NCI-H510A (cell line): Measurements from ENCODE around the gene JADE1.

ENCODE experiments used
- DNase-seq: peaks from one replicate; lab custom pipeline; 2025; lab: John Stamatoyannopoulos, UW

Gene JADE1

DNA sequence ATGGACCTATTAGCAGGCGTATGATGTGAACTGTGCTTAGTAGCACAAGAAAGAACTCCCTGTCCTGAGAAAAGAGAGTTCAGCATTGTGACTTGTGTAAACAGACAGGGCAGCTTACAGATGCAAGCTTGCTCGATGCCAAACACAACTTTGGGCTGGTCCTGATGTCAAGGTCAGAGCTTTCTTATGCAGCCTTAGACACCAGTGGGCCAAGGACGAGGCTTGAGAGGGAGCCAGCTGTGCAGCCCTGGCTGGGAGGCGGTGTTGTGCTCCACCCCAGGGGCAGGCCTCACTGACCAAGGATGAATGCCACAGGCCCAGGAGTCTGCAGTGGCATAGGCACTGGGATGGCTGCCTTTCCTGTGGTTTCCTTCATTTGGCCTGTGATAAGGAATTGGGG, 35.4 kb downstream of the JADE1 start:
- no peak for DNase-seq

DNA sequence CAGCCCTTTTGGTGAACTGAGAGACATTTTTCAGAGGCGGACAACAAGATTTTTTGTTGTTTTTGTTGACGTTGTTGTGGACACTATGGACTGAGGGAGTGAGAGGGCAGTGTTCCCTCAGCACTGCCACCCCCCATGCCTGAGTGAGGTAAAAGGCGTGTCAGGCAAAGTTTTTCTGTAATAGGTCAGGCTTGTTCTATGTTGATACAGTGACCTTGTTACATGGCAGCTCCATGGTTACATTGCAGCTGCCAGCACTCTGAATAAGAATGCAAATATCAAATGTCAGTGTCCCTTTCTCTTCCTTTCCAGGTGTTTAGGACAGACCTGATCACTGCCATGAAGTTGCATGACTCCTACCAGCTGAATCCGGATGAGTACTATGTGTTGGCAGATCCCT, 36.6 kb downstream of the JADE1 start:
- peak; percentile 44 for DNase-seq

DNA sequence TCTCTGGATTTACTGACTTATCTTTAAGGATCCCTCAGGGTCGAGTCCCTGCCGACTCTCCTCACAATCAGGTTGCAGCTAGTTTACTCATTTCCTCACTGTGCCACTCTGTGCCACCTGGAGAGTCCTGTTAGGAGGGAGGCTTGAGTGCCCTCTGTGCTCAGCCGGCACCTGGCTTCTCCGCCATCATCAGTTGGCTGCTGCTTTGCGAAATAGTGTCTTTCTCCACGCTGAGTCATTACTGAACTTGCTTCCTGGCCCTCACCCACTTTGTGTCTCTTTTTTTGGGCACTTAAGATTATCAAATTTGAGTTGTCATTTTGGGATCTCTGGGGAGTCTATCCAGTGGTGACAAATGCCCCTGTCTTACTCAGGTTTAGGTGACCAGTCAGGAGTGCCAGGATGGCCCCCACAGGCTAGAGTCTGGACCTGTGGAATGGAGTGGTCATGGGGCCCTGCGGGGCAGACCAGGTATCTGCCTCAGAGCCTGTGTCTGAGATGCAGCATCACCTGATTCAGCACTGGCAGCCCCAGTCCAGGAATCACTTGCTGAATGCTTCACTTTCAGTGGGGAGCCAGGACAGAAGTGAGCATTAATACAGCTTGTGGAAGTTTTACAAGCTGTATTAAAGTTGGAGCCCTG, 37.7 kb downstream of the JADE1 start:
- DNase-seq, result peak; percentile 50

DNA sequence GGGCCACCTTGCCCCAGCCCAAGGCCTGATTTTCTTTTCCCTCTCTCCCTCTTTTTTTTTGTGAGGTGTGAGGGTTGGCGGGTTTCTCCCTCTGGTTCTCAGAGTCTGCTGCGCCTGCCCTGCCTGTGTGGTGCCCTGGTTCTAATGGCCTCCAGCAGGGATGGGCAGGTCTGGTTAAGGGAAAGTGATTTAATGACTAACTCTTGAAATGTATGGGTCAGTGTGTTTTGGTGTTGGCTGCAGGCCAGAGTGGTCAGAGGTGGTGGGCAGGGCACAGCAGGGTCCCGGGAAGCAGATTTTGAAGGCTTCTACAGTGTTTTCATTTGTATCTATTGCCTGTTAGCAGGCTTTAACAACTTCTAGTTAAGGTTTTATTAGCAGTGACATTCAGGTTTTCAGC, 39.0 kb downstream of the JADE1 start:
- DNase-seq, result no peak

DNA sequence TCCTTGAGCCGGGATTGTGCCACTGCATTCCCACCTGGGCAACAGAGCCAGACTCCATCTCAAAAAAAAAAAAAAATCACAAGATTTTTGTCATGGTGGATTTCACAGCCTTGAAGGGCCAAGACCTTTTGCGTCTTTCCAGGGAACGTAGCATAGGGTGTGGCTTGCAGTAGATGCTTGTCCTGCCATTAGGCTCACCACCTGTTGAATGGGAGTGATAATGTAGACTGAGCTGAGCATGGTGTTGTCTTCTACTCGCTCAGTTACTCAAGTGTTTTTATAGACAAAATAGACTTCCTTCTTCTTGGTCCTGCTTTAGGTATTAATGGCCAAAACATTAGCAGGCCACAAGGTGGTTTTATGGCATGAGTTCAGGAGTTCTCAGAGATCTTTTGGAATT, 40.8 kb downstream of the JADE1 start:
- DNase-seq, result no peak

DNA sequence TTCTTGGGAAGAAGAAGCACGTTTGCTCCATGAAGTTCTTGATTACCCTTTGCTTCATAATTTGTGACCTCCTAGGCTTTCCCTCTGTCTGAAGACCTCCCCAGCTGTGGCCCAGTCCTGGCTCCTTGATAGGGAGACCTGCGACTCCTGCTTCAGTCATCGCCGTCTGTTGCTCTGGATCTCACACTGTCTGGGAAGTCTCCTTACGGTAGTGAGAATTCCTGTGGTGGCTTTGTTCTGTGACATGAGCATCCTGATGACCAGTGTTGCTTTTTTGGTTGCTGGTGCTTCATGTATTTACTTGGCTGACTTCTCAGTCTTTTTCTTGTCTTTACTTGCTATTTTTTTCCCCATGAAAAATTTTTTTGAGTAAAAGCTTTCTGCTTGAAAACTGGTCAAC, 44.2 kb downstream of the JADE1 start:
- no peak for DNase-seq

DNA sequence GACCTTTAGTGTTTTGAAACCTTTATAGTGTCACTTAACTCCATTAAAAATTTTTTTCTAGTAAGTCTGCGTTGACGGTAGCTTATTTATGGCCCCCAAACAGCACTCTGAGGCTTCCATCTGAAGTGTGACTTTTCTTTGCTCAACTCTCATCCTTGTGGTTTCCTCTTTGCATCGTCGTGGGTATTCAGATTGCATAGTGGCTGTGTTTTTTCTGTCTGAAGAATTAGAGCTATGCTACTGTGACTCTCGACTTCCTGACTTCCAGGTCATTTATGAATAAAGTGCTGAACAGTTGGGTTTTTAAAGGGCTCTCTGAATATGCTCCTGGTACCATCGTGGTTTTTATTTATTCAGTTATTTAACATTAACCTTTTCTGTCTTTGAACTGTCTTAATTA, 44.9 kb downstream of the JADE1 start:
- no peak for DNase-seq

DNA sequence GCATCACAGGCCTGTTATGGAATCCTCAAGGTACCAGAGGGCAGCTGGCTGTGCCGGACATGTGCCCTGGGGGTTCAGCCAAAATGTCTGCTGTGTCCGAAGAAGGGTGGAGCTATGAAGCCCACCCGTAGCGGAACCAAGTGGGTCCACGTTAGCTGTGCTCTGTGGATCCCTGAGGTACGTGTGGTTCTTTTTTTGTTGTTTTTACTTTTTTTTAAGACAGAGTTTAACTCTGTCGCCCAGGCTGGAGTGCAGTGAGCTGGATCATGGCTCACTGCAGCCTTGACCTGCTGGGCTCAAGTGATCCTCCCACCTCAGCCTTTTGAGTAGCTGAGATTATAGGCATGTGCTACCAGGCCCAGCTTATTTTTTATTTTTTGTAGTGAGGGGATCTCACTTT, 46.1 kb downstream of the JADE1 start:
- DNase-seq, result no peak

DNA sequence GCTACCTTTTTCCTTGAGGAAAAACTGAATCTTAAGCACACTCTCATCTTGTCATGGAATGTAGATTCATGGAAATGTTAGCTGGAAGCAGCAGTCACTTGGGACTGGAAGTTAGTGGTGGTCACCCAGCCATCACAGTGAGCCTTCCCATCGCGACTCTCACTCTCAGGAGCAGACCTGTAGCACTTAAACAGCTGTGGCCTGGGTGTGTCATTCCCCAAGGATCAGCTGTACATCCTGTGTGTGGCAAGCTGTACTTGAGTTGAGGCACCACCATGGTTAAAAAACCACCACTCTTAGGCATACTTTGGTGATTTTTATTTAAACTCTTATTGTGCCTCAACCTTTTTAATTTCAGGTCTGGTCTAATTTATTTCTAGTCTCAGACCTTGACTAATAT, 46.7 kb downstream of the JADE1 start:
- no peak for DNase-seq

DNA sequence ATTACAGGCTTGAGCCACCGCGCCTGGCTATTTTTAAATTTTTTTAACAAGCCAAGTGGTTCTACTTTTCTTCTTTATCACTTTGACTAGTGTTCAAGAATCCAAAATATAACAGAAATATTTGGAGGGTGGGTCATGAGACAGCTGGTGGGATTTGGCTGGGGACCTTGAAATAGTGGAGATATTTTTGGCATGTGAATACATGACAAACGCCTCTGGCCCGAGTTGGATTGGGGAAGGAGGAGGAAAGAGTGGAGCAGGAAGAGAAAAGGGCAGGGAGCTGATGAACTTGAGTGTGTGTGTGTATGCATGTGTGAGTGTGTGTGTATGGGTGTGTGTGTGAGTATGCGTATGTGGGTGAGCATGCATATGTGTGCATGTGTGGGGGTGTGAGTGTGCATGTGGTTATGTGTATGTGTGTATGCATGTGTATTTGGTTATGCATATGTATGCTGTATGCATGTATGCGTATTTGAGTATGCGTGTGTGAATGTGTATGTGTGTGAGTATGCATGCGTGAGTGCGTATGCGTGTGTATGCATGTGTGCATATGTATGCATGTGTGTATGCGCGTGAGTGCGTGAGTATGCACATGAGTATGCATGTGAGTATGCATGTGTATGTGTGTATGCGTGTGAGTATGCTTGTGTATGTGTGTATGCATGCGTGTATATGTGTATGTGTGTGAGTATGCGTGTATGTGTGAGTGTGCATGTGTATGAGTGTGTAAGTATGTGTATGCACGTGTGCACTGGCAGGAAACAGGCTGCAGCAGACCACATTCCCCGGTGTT, 49.6 kb downstream of the JADE1 start:
- DNase-seq, result no peak

DNA sequence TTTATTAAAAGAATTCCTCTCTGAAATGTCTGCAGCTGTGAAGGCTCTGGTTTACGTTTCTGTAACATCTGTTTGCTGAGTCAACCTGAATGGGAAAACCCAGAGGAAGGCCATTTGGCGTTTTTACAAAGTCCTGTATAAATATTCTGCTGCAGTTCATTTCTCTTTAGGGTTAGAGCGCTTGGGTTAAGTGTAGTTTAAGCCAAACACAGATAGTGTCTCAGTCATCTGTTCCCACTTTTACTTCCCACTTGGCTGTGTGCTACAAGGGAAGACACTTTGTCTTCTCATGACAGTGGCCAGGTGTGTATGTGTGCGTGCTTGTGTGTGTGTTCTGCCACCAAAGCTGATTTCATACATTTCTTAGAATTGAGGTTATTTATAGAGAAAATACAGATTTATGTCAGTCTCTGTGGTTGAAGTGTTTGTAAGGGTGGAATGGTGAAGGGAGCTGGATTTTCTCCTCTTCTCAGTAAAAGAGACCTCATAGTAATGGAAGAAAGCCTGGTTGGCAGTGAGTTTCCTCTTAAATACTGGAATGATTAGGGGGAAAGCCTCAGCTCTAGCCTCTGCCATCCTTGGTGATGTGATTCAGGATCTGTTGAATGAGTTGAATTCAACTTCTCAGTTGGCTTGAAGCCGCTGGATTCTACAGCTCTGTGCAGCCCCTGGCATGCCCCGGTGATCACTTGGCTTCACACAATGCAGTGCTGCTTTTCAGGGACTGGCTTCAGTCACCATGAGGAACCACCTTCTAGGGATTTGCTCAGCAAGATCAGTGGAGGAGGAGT, 50.6 kb downstream of the JADE1 start:
- DNase-seq, result no peak

DNA sequence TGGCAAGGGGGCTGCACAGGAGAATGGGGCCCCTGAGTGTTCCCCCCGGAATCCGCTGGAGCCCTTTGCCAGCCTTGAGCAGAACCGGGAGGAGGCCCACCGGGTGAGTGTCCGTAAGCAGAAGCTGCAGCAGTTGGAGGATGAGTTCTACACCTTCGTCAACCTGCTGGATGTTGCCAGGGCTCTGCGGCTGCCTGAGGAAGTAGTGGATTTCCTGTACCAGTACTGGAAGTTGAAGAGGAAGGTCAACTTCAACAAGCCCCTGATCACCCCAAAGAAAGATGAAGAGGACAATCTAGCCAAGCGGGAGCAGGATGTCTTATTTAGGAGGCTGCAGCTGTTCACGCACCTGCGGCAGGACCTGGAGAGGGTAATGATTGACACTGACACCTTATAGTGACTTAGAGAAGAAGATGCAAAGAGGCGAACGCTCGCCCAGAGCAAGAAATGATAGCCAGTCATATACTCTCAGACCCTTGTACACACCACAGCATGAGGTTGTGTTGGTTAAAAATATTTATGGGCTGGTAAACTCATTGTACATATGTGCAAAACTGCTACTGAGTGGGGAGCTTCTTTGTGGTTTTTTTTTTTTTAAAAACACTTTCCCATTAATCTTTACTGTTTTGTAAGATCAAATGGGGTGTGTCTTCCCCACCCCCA, 52.5 kb downstream of the JADE1 start:
- no peak for DNase-seq

DNA sequence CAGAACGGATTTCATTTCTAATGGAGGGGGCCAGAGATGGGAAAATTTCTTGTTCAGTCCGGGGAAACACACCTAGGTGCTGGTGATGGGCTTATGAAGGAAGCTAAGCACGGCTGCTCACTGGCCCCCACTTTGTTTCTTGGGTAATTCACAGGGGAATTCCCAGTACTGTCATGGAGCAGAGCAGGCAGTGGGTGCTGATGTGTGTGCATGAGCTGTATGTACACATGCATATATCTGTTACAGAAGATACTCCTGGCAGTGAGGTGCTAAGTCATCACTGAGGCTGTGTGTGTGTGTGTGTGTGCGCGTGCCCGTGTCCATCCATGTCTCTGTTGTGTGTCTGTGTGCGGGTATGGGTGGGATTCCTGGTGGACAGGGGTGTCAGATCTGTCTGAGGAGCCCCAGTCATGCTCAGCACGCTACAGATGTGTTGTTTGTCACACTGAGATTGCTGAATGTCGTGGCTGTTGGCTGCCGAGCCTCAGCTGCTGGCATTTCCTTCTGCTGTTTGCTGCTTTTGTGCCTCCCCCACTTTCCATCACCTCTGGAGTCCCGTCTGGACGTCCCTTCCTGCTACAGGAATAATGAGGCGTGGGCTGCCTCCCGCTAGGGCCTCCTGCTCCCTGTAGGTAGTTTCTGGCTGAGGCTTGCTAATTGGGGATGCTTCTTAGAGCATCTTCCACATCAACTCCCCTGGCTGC, 53.3 kb downstream of the JADE1 start:
- DNase-seq, result no peak

DNA sequence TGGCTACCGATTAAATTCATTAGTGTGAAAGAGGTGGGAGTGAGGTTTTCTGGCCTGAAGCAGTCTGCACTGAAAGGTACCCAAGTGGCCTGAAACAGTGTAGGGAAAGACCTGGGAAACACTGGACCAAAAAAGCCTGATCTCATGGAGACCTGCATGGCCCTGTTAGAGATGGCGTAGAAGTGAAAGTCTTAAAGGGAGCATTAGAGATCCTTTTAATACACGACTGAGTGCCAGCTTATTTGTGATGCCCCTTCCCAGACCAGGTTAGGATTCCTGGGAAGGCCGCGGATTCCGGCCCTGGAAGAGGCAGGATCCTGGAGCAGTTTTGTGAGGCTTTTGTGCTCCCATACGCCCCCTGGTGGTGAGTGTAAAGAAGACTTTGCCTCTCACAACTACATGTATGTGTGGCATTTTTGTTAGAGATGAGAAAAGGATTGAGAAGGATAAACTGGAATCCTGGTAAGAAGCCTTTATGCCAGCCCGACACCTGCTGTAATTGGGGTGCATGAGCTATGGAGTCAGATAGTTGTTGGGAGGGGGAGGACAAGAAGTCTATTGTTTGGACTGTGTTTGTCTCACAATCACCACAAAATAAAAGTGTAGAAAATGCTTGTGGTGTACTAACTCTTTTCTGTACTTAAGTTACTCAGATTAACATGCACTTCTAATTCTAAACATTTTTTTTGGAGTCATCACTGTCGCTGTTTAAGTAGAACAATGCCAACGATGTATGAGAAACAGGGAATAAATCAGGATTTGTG, 54.0 kb downstream of the JADE1 start:
- peak; percentile 9 for DNase-seq

DNA sequence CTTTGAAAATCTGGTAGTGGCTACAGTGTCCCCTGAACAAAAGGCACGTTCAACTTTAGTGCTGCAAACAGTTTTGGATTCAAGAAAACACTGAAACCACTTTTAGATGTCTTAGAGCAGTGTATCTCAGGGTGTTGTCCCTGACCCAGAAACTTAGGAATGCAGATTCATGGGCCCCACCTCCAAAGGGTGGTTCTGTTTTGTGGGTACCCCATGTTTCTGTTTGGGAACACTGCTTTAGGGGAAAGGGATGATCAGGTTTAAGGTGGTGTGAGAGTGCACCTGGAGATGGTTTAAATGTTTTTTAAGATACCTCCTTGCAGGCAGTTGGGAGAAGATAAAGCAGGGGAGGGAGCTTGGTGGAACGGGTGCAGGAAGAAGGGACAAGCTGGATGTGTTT, 55.6 kb downstream of the JADE1 start:
- no peak for DNase-seq

DNA sequence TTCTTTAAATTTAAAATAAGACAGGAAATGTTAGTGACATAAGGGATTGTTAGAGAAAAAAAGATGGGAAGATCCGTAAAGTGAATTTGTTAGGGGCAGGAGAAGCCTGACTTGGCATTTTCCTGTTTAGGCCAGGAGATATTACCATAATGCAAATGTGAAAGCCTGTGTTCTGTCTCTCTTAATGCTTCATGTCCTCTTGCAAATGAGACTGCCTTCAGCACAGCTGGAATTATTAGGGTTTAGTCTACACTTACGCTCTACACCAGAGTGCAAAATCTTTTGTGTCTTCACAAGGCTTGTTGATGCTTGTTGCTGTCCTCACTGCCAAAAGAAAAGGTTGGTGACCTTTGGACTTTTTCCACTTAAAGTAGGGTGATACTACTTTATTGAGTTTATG, 56.8 kb downstream of the JADE1 start:
- no peak for DNase-seq

DNA sequence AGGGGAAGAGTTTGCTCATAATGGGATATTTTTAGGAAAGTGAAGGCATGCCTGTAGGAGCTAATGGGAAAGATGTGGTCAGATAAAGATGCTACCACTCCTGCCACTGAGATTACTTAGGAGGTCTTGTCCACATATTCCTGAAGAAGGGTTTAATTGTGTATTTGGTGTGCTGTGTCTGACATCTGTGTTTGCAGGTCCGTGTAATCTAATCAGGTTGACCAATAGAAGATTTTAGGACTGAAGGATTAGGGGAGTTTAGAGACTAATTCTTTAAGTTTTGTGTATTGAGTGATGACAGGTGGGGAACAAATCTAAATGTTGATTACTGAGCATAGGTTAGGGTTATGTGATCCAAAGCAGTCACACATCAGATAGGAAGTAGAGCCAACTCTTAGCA, 57.2 kb downstream of the JADE1 start:
- DNase-seq, result no peak

DNA sequence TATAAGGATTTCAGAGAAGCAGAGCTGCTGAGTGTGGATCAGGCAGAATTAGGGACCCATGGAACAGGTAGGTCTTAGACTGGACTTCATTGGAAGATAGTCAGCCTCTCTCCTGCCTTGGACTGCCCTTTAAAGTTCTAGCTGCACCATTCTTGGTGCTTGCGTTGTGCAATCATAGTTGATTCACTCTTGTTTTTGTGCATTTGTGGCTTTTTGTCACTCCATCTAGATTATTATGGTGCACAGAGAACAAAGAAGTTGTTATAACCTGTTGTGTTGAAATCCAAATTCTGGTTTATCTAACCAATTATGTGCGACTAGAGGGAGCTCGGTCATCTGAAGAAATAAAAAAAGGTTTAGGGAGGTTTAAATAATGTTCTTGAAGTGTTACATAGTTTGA, 59.3 kb downstream of the JADE1 start:
- DNase-seq, result no peak

DNA sequence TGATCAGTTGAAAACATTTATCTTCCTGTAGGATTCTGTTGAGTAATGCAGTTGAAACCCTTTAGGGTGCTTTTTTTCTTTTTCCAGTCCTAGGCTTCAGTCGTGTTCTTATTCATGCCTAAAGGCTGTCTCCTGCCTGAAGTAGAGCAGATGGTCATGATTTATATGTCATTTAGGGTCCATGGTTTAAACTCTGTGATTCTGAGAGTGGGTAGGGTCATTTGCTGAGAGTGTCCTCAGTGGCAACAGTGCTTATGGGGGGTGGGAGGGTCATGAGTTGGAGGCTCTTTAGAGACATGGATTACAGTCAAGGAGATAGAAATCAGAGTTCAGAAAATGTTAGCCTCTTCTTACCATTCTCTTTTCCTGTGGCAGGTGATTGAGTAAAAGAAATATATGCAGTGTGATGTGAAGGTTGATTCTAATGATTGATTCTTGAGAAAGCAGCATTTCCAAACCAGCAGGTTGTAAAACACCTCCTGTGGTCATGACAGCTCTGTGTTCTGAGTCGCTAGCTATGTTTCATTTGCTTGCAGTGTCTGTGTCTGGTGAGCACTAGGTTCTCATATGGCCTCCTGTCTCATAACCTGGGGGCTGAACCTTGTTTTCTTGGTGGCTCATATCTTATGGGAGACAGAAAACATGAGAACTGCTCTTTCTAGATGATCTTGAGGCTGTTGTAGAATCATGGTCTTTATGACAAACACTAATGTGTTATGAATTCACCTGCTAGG, 60.4 kb downstream of the JADE1 start:
- no peak for DNase-seq

DNA sequence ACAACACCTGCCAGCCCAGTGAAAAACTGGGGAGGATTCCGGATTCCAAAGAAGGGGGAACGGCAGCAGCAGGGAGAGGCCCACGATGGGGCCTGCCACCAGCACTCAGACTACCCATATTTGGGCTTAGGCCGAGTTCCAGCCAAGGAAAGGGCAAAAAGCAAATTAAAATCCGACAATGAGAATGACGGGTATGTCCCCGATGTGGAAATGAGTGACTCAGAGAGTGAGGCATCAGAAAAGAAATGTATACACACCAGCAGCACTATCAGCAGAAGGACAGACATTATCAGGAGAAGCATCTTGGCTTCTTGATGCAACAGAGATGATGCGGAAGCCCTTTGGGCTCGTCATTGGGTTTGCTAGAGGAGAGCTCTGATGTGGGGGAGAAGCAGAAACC, 62.4 kb downstream of the JADE1 start:
- DNase-seq, result no peak

DNA sequence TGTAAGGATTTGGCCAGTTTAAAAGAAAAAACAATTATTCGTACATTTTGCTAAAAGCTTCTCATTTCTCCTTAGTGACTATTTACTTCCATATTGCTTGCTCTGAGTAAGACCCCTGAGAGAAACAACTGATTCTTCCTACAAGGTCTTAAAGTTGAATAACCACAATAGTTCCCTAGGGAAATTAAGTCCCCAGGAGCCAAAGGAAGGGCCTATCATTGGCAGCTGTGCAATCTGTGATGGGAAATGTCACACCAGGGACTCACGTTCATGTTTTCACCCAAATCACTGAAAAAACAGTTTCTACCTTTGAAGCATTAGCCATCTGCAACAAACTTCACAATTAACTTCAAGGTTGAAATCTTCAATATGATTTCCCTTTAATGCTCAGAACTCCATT, 66.7 kb downstream of the JADE1 start:
- no peak for DNase-seq
